ENCODE results near the gene PRRT3. TPM values are rescaled to one million over a fixed set of nuclear protein-coding genes. Genes with fewer than 3 reads are reported as not detected.

The PRRT3 gene
- polyA plus RNA-seq, 2 donors, result 1.0 to 2.0 TPM

- Histone ChIP-seq H3K27me3 (ENCODE audit: control insufficient read depth in 1 of 2, insufficient read depth in 2 of 2, low read length in 2 of 2) (no peaks in the 10 kb centered on the region), H3K4me3 (ENCODE audit: low read depth in 1 of 2, low read length in 2 of 2) (no peak overlapping the region), H3K4me1 (ENCODE audit: control insufficient read depth in 2 of 2, insufficient read depth in 2 of 2, low read length in 1 of 2) (peaks cover 5 to 11% of the 10 kb centered on the region in 2 donors), H3K36me3 (ENCODE audit: control insufficient read depth in 2 of 2, insufficient read depth in 2 of 2, low read length in 1 of 2) (peaks cover 12 to 13% of the 10 kb centered on the region in 2 donors), H3K9me3 (ENCODE audit: control insufficient read depth in 2 of 2, insufficient read depth in 1 of 2, low read depth in 1 of 2, low read length in 1 of 2) (no peaks in the 10 kb centered on the region), H3K27ac (ENCODE audit: low read depth in 2 of 2, low read length in 1 of 2) (no peak overlapping the region)
- WGBS, 2 donors, result 96 to 98% methylated on average over 4 of the region's 4 CpGs
Measured at GRCh38 chr3:9930804-9931418, 21.3 kb downstream of the PRRT3 start.

- Histone ChIP-seq H3K27me3 (ENCODE audit: control insufficient read depth in 1 of 2, insufficient read depth in 2 of 2, low read length in 2 of 2) (no peaks in the 10 kb centered on the region), H3K4me3 (ENCODE audit: low read depth in 1 of 2, low read length in 2 of 2) (no peak overlapping the region), H3K36me3 (ENCODE audit: control insufficient read depth in 2 of 2, insufficient read depth in 2 of 2, low read length in 1 of 2) (peaks cover 12 to 19% of the 10 kb centered on the region in 2 donors), H3K27ac (ENCODE audit: low read depth in 2 of 2, low read length in 1 of 2) (no peak overlapping the region), H3K9me3 (ENCODE audit: control insufficient read depth in 2 of 2, insufficient read depth in 1 of 2, low read depth in 1 of 2, low read length in 1 of 2) (no peaks in the 10 kb centered on the region), H3K4me1 (ENCODE audit: control insufficient read depth in 2 of 2, insufficient read depth in 2 of 2, low read length in 1 of 2) (peaks cover 0 to 3% of the 10 kb centered on the region in 2 donors)
- WGBS, 2 donors, result 94% methylated on average over 18 to 23 of the region's 23 CpGs
Measured at GRCh38 chr3:9928158-9928557, 24.1 kb downstream of the PRRT3 start.

DNA sequence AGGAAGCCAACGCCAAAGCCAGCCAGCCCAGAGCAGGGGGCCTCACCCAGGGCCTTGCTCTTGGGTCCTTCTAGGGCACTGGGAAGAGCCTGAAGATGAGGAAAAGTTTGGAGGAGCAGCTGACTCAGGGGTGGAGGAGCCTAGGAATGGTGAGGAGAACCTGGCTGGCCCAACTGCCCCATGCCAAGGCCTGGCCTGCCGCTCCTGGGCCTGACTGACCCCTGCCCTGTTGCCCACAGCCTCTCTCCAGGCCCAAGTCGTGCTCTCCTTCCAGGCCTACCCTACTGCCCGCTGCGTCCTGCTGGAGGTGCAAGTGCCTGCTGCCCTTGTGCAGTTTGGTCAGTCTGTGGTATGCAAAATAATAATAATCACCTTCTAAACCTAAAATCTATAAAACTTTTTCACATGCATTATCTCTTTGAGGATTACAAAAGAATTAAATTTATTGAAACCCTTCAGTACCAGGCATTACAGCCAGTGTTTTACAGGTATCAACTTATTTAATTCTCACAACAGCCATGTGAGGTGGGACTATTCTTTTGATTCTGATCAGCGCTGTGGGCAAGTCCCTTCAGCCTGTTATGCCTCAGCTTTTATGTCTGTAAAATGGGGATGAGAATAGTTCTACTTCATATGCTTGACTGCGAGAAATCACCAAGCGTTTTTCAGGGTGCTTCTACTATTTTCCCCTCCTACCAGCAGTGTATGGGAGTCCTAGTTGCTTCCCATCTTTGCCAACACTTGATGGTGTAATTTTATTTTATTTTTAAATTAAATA lies 33.8 kb downstream of the PRRT3 start:
- Histone ChIP-seq H3K36me3 (ENCODE audit: control insufficient read depth in 2 of 2, insufficient read depth in 2 of 2, low read length in 1 of 2) (peaks cover 0 to 6% of the 10 kb centered on the region in 2 donors), H3K4me3 (ENCODE audit: low read depth in 1 of 2, low read length in 2 of 2) (no peak overlapping the region), H3K27me3 (ENCODE audit: control insufficient read depth in 1 of 2, insufficient read depth in 2 of 2, low read length in 2 of 2) (no peaks in the 10 kb centered on the region), H3K27ac (ENCODE audit: low read depth in 2 of 2, low read length in 1 of 2) (no peak overlapping the region), H3K4me1 (ENCODE audit: control insufficient read depth in 2 of 2, insufficient read depth in 2 of 2, low read length in 1 of 2) (peaks cover 4 to 26% of the 10 kb centered on the region in 2 donors), H3K9me3 (ENCODE audit: control insufficient read depth in 2 of 2, insufficient read depth in 1 of 2, low read depth in 1 of 2, low read length in 1 of 2) (no peaks in the 10 kb centered on the region)
- WGBS, 2 donors, result 95% methylated on average over 8 of the region's 8 CpGs

GRCh38 chr3:9917820-9918219 lies 34.4 kb downstream of the PRRT3 start:
- WGBS, 2 donors, result 55 to 68% methylated on average over 10 of the region's 10 CpGs
- H3K36me3 ChIP-seq (ENCODE audit: control insufficient read depth in 2 of 2, insufficient read depth in 2 of 2, low read length in 1 of 2), result peaks cover 0 to 6% of the 10 kb centered on the region in 2 donors
- peak overlapping the region; percentile 59 to 84 for H3K4me3 ChIP-seq (ENCODE audit: low read depth in 1 of 2, low read length in 2 of 2)
- H3K4me1 ChIP-seq (ENCODE audit: control insufficient read depth in 2 of 2, insufficient read depth in 2 of 2, low read length in 1 of 2), result peaks cover 4 to 26% of the 10 kb centered on the region in 2 donors
- H3K27ac ChIP-seq (ENCODE audit: low read depth in 2 of 2, low read length in 1 of 2), result peak overlapping the region in 1 of 2 donors; percentile 92
- no peaks in the 10 kb centered on the region for H3K9me3 ChIP-seq (ENCODE audit: control insufficient read depth in 2 of 2, insufficient read depth in 1 of 2, low read depth in 1 of 2, low read length in 1 of 2)
- H3K27me3 ChIP-seq (ENCODE audit: control insufficient read depth in 1 of 2, insufficient read depth in 2 of 2, low read length in 2 of 2), result no peaks in the 10 kb centered on the region

GRCh38 chr3:9916734-9917680 lies 35.2 kb downstream of the PRRT3 start, which contains the start of gene IL17RC:
IL17RC (plus strand) TSS chr3:9917098; CDS start chr3:9917316, 218 bp downstream.
- Histone ChIP-seq H3K27ac (ENCODE audit: low read depth in 2 of 2, low read length in 1 of 2) (peak within 1 kb of the TSS; percentile 92 to 95), H3K9me3 (ENCODE audit: control insufficient read depth in 2 of 2, insufficient read depth in 1 of 2, low read depth in 1 of 2, low read length in 1 of 2) (no peaks in the 10 kb centered on the region), H3K4me3 (ENCODE audit: low read depth in 1 of 2, low read length in 2 of 2) (peak within 1 kb of the TSS; percentile 61 to 84), H3K4me1 (ENCODE audit: control insufficient read depth in 2 of 2, insufficient read depth in 2 of 2, low read length in 1 of 2) (peaks cover 4 to 26% of the 10 kb centered on the region in 2 donors), H3K36me3 (ENCODE audit: control insufficient read depth in 2 of 2, insufficient read depth in 2 of 2, low read length in 1 of 2) (peaks cover 0 to 6% of the 10 kb centered on the region in 2 donors), H3K27me3 (ENCODE audit: control insufficient read depth in 1 of 2, insufficient read depth in 2 of 2, low read length in 2 of 2) (no peaks in the 10 kb centered on the region)
- 11 to 14% methylated on average over 18 to 19 of the region's 19 CpGs for WGBS, 2 donors

- Histone ChIP-seq H3K36me3 (ENCODE audit: control insufficient read depth in 2 of 2, insufficient read depth in 2 of 2, low read length in 1 of 2) (peaks cover 0 to 7% of the 10 kb centered on the region in 2 donors), H3K4me3 (ENCODE audit: low read depth in 1 of 2, low read length in 2 of 2) (peak overlapping the region in 1 of 2 donors; percentile 84), H3K27ac (ENCODE audit: low read depth in 2 of 2, low read length in 1 of 2) (peak overlapping the region; percentile 92 to 95), H3K9me3 (ENCODE audit: control insufficient read depth in 2 of 2, insufficient read depth in 1 of 2, low read depth in 1 of 2, low read length in 1 of 2) (no peaks in the 10 kb centered on the region), H3K4me1 (ENCODE audit: control insufficient read depth in 2 of 2, insufficient read depth in 2 of 2, low read length in 1 of 2) (peaks cover 4 to 26% of the 10 kb centered on the region in 2 donors), H3K27me3 (ENCODE audit: control insufficient read depth in 1 of 2, insufficient read depth in 2 of 2, low read length in 2 of 2) (no peaks in the 10 kb centered on the region)
- WGBS, 2 donors, result 37 to 43% methylated on average over 7 of the region's 7 CpGs
Measured at GRCh38 chr3:9916346-9916733, 35.9 kb downstream of the PRRT3 start.

GRCh38 chr3:9915254-9916141 lies 36.7 kb downstream of the PRRT3 start:
- 1 to 3% methylated on average over 80 to 99 of the region's 99 CpGs for WGBS, 2 donors
- Histone ChIP-seq H3K4me3 (ENCODE audit: low read depth in 1 of 2, low read length in 2 of 2) (peak overlapping the region; percentile 60 to 61), H3K27me3 (ENCODE audit: control insufficient read depth in 1 of 2, insufficient read depth in 2 of 2, low read length in 2 of 2) (no peaks in the 10 kb centered on the region), H3K36me3 (ENCODE audit: control insufficient read depth in 2 of 2, insufficient read depth in 2 of 2, low read length in 1 of 2) (peaks cover 0 to 10% of the 10 kb centered on the region in 2 donors), H3K27ac (ENCODE audit: low read depth in 2 of 2, low read length in 1 of 2) (peak overlapping the region; percentile 86 to 95), H3K9me3 (ENCODE audit: control insufficient read depth in 2 of 2, insufficient read depth in 1 of 2, low read depth in 1 of 2, low read length in 1 of 2) (no peaks in the 10 kb centered on the region), H3K4me1 (ENCODE audit: control insufficient read depth in 2 of 2, insufficient read depth in 2 of 2, low read length in 1 of 2) (peaks cover 4 to 26% of the 10 kb centered on the region in 2 donors)

GRCh38 chr3:9914559-9915253 lies 37.5 kb downstream of the PRRT3 start:
- whole genome bisulfite sequencing, 2 donors, result 27 to 31% methylated on average over 15 of the region's 15 CpGs
- no peaks in the 10 kb centered on the region for H3K27me3 ChIP-seq (ENCODE audit: control insufficient read depth in 1 of 2, insufficient read depth in 2 of 2, low read length in 2 of 2)
- H3K4me1 ChIP-seq (ENCODE audit: control insufficient read depth in 2 of 2, insufficient read depth in 2 of 2, low read length in 1 of 2), result peaks cover 4 to 26% of the 10 kb centered on the region in 2 donors
- peak overlapping the region; percentile 86 to 95 for H3K27ac ChIP-seq (ENCODE audit: low read depth in 2 of 2, low read length in 1 of 2)
- peak overlapping the region; percentile 60 to 61 for H3K4me3 ChIP-seq (ENCODE audit: low read depth in 1 of 2, low read length in 2 of 2)
- H3K9me3 ChIP-seq (ENCODE audit: control insufficient read depth in 2 of 2, insufficient read depth in 1 of 2, low read depth in 1 of 2, low read length in 1 of 2), result no peaks in the 10 kb centered on the region
- peaks cover 0 to 7% of the 10 kb centered on the region in 2 donors for H3K36me3 ChIP-seq (ENCODE audit: control insufficient read depth in 2 of 2, insufficient read depth in 2 of 2, low read length in 1 of 2)

All from esophagus (tissue), 2 donors.